Mesothelial cell of epicardium (in vitro differentiated cells): ENCODE measurements around the gene IGSF9. TPM values are rescaled to one million over a fixed set of nuclear protein-coding genes. Genes with fewer than 3 reads are reported as not detected.

ENCODE experiments used
- DNase-seq, 2 experiments: peaks; one replicate each; pipeline ENCODE4 v3.0.0; 2021; ENCODE audit warnings: low spot score in 2 of 2; ENCODE audit not compliant: unreplicated experiment in 2 of 2
- H3K27ac Mint-ChIP-seq: 2 replicates; pipeline ENCODE4 v1.8.0; 2021; ENCODE audit warnings: mixed read lengths
- H3K27me3 Mint-ChIP-seq: 2 replicates; pipeline ENCODE4 v1.8.0; 2021; ENCODE audit warnings: low read depth, mixed read lengths
- H3K36me3 Mint-ChIP-seq: 2 replicates; pipeline ENCODE4 v1.8.0; 2021; ENCODE audit warnings: mixed read lengths
- H3K4me1 Mint-ChIP-seq: 2 replicates; pipeline ENCODE4 v1.8.0; 2021; ENCODE audit warnings: mixed read lengths
- H3K4me3 Mint-ChIP-seq: 2 replicates; pipeline ENCODE4 v1.8.0; 2021; ENCODE audit warnings: mild to moderate bottlenecking, moderate library complexity, mixed read lengths
- H3K9me3 Mint-ChIP-seq: 2 replicates; pipeline ENCODE4 v1.8.0; 2021; ENCODE audit warnings: mixed read lengths
- total RNA-seq: library from RNA; stranded (reverse); gene quantifications from 3 replicates; pipeline ENCODE4 v1.2.1, GENCODE V29; 2021
- TF ChIP-seq, protein P1 (sequence below): fragments of 200-600 bp; sonication (generic); IDR thresholded peaks from one replicate; pipeline ENCODE4 v1.5.0; 2021; ENCODE audit warnings: antibody characterized with exemption; ENCODE audit not compliant: unreplicated experiment

Gene IGSF9
- total RNA-seq, 1 donor from 2014 or later, result 76.9 TPM

DNA sequence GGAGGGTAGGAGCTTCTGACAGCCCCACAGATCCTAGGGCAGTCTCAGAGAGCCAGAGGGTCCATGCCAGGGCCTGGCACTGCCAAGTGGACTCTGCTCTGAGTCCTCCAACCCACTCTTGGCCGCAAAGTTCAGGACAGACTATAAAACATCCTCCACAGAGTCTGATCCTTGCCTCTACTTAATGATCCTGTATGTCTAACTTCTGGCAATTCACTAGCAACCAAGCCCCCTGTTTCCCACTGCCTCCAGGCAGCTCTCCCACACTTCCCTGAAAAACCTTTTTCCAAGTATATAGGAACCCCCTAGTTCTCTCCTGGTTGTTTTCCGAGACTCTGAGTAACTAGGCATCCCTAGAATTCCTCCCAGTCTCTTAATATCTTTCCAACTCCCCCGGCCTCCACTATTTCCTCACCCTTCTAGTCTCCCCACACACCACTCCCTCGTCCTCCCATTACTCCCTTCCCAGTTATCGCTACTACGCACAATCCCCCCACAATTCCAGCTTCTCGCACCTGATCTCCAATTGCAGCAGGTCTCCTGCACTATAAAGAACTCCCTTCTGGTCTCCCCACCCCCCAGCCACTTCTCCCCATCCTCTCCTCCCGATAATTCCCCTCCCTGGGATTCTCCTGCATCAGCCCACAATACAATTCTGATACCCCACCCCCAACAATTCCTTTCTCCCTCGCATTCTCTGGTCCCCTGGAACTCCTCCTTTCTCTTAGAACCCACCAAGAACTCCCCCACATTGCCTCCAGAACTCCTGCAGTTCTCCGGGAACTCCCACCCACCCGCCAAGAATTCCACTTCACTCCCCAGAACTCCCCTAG, 574 bp downstream of the IGSF9 start:
- Mint-ChIP-seq H3K27me3 (peaks cover 2% of the 10 kb centered on the region), H3K9me3 (no peaks in the 10 kb centered on the region), H3K36me3 (peaks cover 4% of the 10 kb centered on the region), H3K27ac (peak overlapping the region; percentile 95), H3K4me1 (peaks cover 78% of the 10 kb centered on the region), H3K4me3 (peak overlapping the region; percentile 93)
- TF ChIP-seq, protein P1, sequence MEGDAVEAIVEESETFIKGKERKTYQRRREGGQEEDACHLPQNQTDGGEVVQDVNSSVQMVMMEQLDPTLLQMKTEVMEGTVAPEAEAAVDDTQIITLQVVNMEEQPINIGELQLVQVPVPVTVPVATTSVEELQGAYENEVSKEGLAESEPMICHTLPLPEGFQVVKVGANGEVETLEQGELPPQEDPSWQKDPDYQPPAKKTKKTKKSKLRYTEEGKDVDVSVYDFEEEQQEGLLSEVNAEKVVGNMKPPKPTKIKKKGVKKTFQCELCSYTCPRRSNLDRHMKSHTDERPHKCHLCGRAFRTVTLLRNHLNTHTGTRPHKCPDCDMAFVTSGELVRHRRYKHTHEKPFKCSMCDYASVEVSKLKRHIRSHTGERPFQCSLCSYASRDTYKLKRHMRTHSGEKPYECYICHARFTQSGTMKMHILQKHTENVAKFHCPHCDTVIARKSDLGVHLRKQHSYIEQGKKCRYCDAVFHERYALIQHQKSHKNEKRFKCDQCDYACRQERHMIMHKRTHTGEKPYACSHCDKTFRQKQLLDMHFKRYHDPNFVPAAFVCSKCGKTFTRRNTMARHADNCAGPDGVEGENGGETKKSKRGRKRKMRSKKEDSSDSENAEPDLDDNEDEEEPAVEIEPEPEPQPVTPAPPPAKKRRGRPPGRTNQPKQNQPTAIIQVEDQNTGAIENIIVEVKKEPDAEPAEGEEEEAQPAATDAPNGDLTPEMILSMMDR, result no peak
- DNase-seq, result no peak

DNA sequence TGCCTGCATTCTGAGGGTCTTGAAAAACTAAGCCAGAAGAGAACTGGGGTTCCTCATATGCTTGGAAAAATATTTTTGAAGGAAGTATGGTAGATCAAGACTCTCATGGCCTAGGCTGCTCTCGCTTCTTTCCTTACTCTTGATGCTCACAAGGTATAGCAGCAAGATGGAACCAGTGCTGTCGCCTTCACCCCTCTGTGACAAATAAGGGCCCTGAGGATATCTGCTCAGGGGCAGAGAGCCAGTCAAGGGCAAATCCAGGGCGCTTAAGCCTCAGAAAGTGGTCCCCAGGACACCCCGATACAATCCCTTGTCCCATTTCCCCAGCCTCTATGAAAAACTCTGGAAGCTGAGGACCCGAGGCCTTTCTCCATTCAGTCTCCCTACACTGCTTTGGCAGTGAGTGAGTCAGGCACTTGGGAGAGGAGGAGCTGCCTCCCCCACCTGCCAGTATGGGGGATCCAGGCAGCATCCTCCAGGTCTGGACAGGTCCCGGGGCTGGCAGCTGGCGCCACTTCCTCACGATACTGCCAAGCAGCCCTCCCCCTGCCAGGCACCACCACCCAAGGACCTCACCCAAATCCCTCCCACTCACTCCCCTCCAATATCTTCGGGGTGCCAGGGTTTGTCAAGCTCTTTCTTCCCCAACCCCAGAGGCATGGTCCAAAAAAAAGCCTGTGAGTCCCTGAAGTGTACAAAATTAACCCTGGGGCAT, 1.3 kb downstream of the IGSF9 start:
- Mint-ChIP-seq H3K27ac (peak overlapping the region; percentile 95), H3K36me3 (peaks cover 5% of the 10 kb centered on the region), H3K27me3 (peaks cover 2% of the 10 kb centered on the region), H3K4me3 (peak overlapping the region; percentile 93), H3K4me1 (peaks cover 72% of the 10 kb centered on the region), H3K9me3 (no peaks in the 10 kb centered on the region)
- no peak for DNase-seq
- TF ChIP-seq, protein P1, result no peak

DNA sequence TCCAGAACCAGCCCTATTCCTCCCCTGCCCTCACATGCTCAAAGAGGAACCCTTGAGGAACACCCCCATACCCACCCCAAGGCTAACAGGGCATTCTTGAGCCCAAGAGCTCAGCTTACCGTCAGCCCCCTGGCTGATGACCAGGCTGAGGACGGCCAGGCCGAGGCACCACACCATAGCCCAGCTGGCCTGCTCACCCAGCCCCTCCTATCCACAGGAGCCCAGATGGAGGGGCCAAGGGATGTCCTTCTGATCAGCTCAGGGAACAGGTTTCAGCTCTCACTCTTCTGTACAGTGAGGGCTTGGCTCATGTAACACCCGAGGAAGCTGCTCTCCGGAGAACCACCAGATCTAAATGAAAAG, 2.2 kb downstream of the IGSF9 start:
- Mint-ChIP-seq H3K4me3 (peak overlapping the region; percentile 93), H3K4me1 (peaks cover 69% of the 10 kb centered on the region), H3K27me3 (peaks cover 2% of the 10 kb centered on the region), H3K27ac (peak overlapping the region; percentile 75), H3K36me3 (peaks cover 9% of the 10 kb centered on the region), H3K9me3 (no peaks in the 10 kb centered on the region)
- no peak for DNase-seq
- TF ChIP-seq, protein P1, result no peak

DNA sequence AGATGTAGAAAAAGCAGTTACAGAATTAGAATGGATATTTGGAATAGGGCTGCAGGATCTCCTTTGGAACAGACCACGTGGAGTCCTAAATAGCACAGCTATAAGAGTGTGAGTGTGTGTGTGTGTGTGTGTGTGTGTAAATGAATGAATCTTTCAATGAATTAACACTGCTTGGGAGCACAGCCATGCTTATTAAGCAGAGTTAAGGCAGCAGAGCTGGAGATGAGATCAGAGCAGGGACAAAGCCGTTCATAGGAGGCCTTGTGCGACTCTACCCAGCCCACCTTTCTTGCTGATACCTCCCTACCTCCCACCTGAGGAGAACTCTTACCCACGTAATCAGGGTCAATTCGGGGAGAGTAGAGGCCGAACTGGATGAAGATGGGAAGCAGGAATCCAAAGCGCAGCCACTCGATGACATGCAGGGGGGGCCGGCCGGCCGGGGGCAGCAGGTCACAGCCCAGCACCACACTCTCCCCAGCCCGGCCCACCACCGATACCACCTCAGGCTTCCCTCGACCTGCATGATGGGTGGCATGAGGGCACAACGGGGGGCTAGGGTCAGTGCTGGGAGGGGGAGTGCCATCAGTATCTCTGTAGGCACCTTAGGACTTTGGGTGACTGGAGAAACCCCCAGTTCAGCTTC, 2.7 kb downstream of the IGSF9 start:
- H3K4me1 Mint-ChIP-seq, result peaks cover 69% of the 10 kb centered on the region
- H3K9me3 Mint-ChIP-seq, result no peaks in the 10 kb centered on the region
- peak overlapping the region; percentile 36 for H3K4me3 Mint-ChIP-seq
- TF ChIP-seq, protein P1, result no peak
- no peak overlapping the region for H3K27ac Mint-ChIP-seq
- DNase-seq, result no peak
- no peaks in the 10 kb centered on the region for H3K27me3 Mint-ChIP-seq
- peaks cover 9% of the 10 kb centered on the region for H3K36me3 Mint-ChIP-seq

DNA sequence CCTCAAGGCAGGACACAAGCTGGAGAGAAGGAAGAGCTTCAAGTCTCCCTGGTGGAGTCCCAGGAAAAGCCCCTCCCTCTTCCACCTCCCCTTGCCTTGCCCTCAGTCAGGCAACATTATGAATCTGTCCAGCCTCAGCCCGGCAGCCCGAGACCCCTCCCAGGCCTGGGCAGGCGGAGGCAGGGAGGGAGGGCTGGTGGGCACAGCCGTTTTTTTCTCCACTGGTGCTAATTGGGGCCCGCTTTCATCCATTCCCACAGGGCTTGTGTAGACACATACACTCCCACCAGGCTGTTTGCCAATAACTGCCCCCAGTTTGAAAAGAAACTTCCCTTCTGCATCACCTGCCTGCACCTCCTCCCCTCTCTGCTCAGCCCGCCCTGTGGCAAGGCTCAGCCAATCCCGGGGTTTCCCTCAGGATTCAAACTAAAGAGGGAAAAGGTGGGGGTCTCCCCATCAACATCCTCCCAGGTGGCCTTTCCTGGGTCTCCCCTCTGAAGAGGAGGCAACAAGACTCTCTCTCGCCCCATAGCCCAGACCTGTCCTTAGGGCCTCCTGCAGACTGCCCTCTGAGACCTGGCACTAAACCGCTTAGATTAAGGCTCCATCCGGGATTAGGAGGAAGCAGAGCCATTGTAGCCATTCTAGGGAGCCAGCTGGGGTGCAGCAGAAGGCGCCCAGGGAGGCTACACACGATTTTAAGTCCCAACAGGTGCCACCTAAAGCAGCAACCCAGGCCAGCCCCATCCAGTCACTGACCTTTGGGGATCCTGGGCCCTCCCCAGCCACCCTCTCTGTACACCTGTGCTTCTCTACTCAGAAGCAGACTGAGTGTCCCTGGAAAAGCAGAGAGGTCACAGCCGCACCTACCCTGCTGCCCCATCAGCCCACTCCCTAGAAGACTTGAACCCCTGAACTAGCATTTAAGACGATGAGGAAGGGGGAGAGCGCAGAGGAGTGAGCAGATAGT, 3.5 kb downstream of the IGSF9 start:
- H3K36me3 Mint-ChIP-seq, result peaks cover 9% of the 10 kb centered on the region
- TF ChIP-seq, protein P1, result no peak
- H3K4me1 Mint-ChIP-seq, result peaks cover 71% of the 10 kb centered on the region
- H3K9me3 Mint-ChIP-seq, result no peaks in the 10 kb centered on the region
- H3K27me3 Mint-ChIP-seq, result no peaks in the 10 kb centered on the region
- no peak for DNase-seq
- H3K27ac Mint-ChIP-seq, result peak overlapping the region; percentile 11
- peak overlapping the region; percentile 37 for H3K4me3 Mint-ChIP-seq
